Choroid plexus epithelial cell (primary cell): ENCODE measurements around the gene EIF1AD.

Experiments used
- DNase-seq: peaks from one replicate; pipeline ENCODE4 v3.0.0-alpha.2; 2010; ENCODE audit warnings: low read depth
- H3K4me3 ChIP-seq: 2 replicates; pipeline ENCODE4 v1.5.1; 2011; ENCODE audit warnings: low read depth, mild to moderate bottlenecking, control low read depth, low read length, moderate library complexity
- TF ChIP-seq, protein P1 (sequence below): conservative IDR thresholded peaks from 2 replicates; pipeline ENCODE4 v1.5.1; 2011; ENCODE audit warnings: low read depth, mild to moderate bottlenecking, control low read depth, inconsistent platforms, low read length, moderate library complexity

Gene EIF1AD

GRCh38 chr11:65992056-65992455, 9.9 kb downstream of the EIF1AD start:
- DNase-seq = no peak

GRCh38 chr11:65988791-65989592, 13.0 kb downstream of the EIF1AD start:
- TF ChIP-seq, protein P1, sequence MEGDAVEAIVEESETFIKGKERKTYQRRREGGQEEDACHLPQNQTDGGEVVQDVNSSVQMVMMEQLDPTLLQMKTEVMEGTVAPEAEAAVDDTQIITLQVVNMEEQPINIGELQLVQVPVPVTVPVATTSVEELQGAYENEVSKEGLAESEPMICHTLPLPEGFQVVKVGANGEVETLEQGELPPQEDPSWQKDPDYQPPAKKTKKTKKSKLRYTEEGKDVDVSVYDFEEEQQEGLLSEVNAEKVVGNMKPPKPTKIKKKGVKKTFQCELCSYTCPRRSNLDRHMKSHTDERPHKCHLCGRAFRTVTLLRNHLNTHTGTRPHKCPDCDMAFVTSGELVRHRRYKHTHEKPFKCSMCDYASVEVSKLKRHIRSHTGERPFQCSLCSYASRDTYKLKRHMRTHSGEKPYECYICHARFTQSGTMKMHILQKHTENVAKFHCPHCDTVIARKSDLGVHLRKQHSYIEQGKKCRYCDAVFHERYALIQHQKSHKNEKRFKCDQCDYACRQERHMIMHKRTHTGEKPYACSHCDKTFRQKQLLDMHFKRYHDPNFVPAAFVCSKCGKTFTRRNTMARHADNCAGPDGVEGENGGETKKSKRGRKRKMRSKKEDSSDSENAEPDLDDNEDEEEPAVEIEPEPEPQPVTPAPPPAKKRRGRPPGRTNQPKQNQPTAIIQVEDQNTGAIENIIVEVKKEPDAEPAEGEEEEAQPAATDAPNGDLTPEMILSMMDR = peak; percentile 94
- DNase-seq = peak; percentile 98

More at GRCh38 chr11:65992056-65992455, 9.9 kb downstream of the EIF1AD start:
- H3K4me3 ChIP-seq = no peak overlapping the region
- TF ChIP-seq, protein P1 = no peak

DNA sequence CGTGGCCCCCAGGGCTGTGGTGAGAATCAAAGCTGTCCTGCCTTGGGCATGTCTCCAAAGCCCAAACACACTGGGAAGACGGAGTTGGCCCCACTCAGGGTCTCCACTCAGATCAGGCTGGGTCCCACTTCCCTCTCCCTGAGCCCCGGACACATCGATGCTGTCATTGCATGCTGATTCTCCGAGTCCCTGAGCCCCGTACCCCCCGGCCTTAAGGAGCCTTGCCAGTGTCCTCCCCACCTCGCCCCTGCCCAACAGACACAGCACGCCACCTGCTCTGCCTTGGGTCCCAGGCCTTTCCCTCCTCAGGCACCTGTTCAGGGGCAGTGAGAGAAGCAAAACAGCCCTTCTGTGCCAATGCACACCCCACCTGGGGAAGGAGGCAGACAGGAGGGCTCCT, 14.6 kb downstream of the EIF1AD start:
- H3K4me3 ChIP-seq = no peak overlapping the region
- TF ChIP-seq, protein P1 = no peak
- DNase-seq = no peak

More at GRCh38 chr11:65988791-65989592, 13.0 kb downstream of the EIF1AD start:
- no peak overlapping the region for H3K4me3 ChIP-seq

GRCh38 chr11:65983589-65983987, 18.4 kb downstream of the EIF1AD start:
- no peak overlapping the region for H3K4me3 ChIP-seq
- no peak for DNase-seq
- TF ChIP-seq, protein P1 = no peak

DNA sequence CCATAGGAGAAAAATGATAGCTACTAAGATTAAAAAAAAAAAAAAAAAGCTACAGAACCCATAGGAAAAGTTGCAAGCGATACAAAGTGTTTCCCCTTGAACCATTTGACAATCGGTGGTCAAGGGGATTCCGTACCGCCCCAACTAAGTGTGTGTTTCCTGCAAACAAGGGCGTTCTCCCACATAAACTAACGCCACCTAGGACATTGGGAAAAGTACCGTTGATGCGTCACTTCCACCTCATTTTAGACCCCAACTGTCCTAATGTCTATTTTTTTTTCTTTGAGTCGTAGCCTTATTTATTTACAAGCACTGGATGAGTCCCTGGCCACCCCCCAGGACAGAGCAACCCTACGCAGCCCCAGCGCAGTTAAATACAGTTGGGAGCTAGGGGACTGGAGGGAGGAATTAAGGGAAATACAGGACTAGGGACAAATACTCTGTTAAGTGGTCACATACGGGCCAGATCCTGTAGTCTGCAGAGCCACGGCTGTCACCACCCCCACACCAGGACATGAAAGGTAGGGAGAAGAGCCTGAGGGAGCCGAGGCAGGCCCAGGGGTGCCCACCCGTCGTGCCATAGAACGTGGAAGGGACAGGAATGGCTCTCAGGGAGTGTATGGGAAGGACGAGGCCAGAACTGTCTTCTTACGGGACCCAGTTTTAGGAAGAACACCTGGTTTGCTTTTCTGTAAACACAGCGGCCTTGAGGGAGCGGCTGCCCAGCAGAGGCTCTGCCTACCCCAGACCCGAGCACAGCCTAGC, 19.0 kb downstream of the EIF1AD start:
- DNase-seq = no peak

GRCh38 chr11:65981972-65982823, 19.8 kb downstream of the EIF1AD start:
- TF ChIP-seq, protein P1 = no peak
- no peak overlapping the region for H3K4me3 ChIP-seq
- DNase-seq = no peak

More for the DNA sequence above, 19.0 kb downstream of the EIF1AD start:
- H3K4me3 ChIP-seq = no peak overlapping the region
- TF ChIP-seq, protein P1 = no peak
